Motor neuron (in vitro differentiated cells): ENCODE data around the gene NSFL1C. TPM values are rescaled to one million over a fixed set of nuclear protein-coding genes. Genes with fewer than 3 reads are reported as not detected.

Source experiments
- total RNA-seq, 8 experiments: library from RNA; unstranded; fragments of 300-600 nt; gene quantifications; 2 replicates each; pipeline versions ENCODE4 v1.2.3 to v1.2.4, GENCODE V29; 2022

NSFL1C gene
- total RNA-seq, 8 experiments from 2014 or later, result 40.7 to 65.6 (median 58.2) TPM

Other genes starting within 250 kb of the NSFL1C start
- not detected for gene RAD21L1, start 240.8 kb downstream of the NSFL1C start, total RNA-seq
- 10 to 100 TPM in 1 of 8 experiments, 1 to 10 TPM in 7; 4.0 to 14.6 (median 7.0) TPM for gene SNPH, start 200.6 kb downstream of the NSFL1C start, total RNA-seq
- 10 to 100 TPM in 1 of 8 experiments, 1 to 10 TPM in 7; 1.4 to 16.3 (median 2.8) TPM for gene SDCBP2, start 137.7 kb downstream of the NSFL1C start, total RNA-seq
- 100 to 1,000 TPM in 3 of 8 experiments, 10 to 100 TPM in 5; 49.8 to 222 (median 89.0) TPM for gene FKBP1A, start 73.8 kb downstream of the NSFL1C start, total RNA-seq
- under 1 TPM in 6 of 8 experiments, not detected in 2; 0.08 to 0.85 (median 0.21) TPM for gene SIRPB2, start 24.6 kb upstream of the NSFL1C start, total RNA-seq
- gene SIRPD, start 90.9 kb upstream of the NSFL1C start, total RNA-seq, result under 1 TPM in 4 of 8 experiments, not detected in 4; 0.13 to 0.28 (median 0.17) TPM
- 1 to 10 TPM in 1 of 8 experiments, under 1 TPM in 5, not detected in 2; 0.05 to 1.0 (median 0.22) TPM for gene SIRPB1, start 153.2 kb upstream of the NSFL1C start, total RNA-seq
- gene SIRPG, start 190.9 kb upstream of the NSFL1C start, total RNA-seq, result under 1 TPM in 1 of 8 experiments, not detected in 7; 0.56 TPM